Measurements from ENCODE around the gene AQP11. TPM values are rescaled to one million over a fixed set of nuclear protein-coding genes. Genes with fewer than 3 reads are reported as not detected.
A peak's percentile ranks its signal among the peaks of the same experiment; 100 is the strongest.

Gene AQP11
- polyA plus RNA-seq, 1 of the 3 experiments (the other 2 are of a cell fraction): 1.8 TPM

GRCh38 chr11:77604281-77604680, 14.5 kb downstream of the AQP11 start:
- no peak overlapping the region for H2AFZ ChIP-seq (ENCODE audit: low read depth)
- TF ChIP-seq CHD2 (IDR thresholded peaks at IDR 0.05; ENCODE audit: low read length, partially characterized antibody) (no peak), RFX5 (IDR thresholded peaks at IDR 0.05; ENCODE audit: low read length) (no peak), USF1 (IDR thresholded peaks at IDR 0.05; ENCODE audit: borderline replicate concordance, low read depth) (no peak)
- 100% methylated on average over 2 of the region's 2 CpGs for WGBS (ENCODE audit: low lambda C conversion rate)
- no peak overlapping the region for H3K4me3 ChIP-seq (ENCODE audit: low read depth in 2 of 2, low read length in 1 of 2)
- H3K9me2 ChIP-seq: no peaks in the 10 kb centered on the region
- POLR2A ChIA-PET: no interaction called here
- no peaks in the 10 kb centered on the region for H3K9me3 ChIP-seq
- no peaks in the 10 kb centered on the region for H4K20me1 ChIP-seq (ENCODE audit: insufficient read depth)
- H3F3A ChIP-seq (replicated peaks; ENCODE audit: insufficient read depth): peaks cover 33% of the 10 kb centered on the region
- peak overlapping the region in 1 of 2 experiments; percentile 85; a peak in 1 of 4 replicates for H3K27ac ChIP-seq (ENCODE audit: low read depth in 2 of 2, low read length in 1 of 2)
- H3K27me3 ChIP-seq (ENCODE audit: insufficient read depth): no peaks in the 10 kb centered on the region
- no peak overlapping the region for H3K9ac ChIP-seq
- no peaks in the 10 kb centered on the region for H3K79me2 ChIP-seq (ENCODE audit: insufficient read depth)
- no peak for DNase-seq
- no peak overlapping the region for H3K4me2 ChIP-seq
- H3K36me3 ChIP-seq (replicated peaks in 1 of 2; ENCODE audit: control insufficient read depth in 1 of 2, insufficient read depth in 2 of 2, low read length in 1 of 2): peaks cover 21 to 37% of the 10 kb centered on the region in 2 experiments
- H3K4me1 ChIP-seq (ENCODE audit: control insufficient read depth in 1 of 2, insufficient read depth in 2 of 2, low read depth in 1 of 2, low read length in 1 of 2): peaks cover 0 to 27% of the 10 kb centered on the region in 2 experiments; a peak in 2 of 4 replicates
- CTCF ChIA-PET: interaction anchor here (0.6 to 1.4 kb wide), 3 partner anchors 10 to 29 kb away, joined by 3 to 4 read pairs (median 3); no protein-coding TSS in a partner anchor

- TF ChIP-seq JUND (IDR thresholded peaks at IDR 0.05) (no peak), EP300 (IDR thresholded peaks at IDR 0.05; ENCODE audit: borderline replicate concordance in 1 of 2, low read depth in 1 of 2, low read length in 1 of 2) (no peak), GATA2 (CRISPR knock-in tag; IDR thresholded peaks at IDR 0.05) (peak; percentile 75), CHD2 (IDR thresholded peaks at IDR 0.05; ENCODE audit: low read length, partially characterized antibody) (peak; percentile 57), GABPA (IDR thresholded peaks at IDR 0.05; ENCODE audit: low read depth) (no peak), TCF12 (IDR thresholded peaks at IDR 0.05) (0 out of 2 replicates have a peak, but pooled peaks have one; percentile 17), RCOR1 (IDR thresholded peaks at IDR 0.05; ENCODE audit: low read length) (peak; percentile 57; the same call in 1 of the 2 replicates), ZBTB33 (IDR thresholded peaks at IDR 0.05; ENCODE audit: borderline replicate concordance, low read depth) (no peak)
- POLR2A ChIA-PET: interaction anchor here (0.6 to 1.2 kb wide), 2 partner anchors 19 to 32 kb away, joined by 5 read pairs; partner anchors contain the start of gene AQP11
- CTCF ChIA-PET: interaction anchor here (0.8 kb wide), 2 partner anchors 14 to 138 kb away, joined by 3 read pairs; no protein-coding TSS in a partner anchor
- no peaks in the 10 kb centered on the region for H3K79me2 ChIP-seq (ENCODE audit: insufficient read depth)
- H3K9me3 ChIP-seq: no peaks in the 10 kb centered on the region
- DNase-seq: peak; percentile 61
- H3F3A ChIP-seq (replicated peaks; ENCODE audit: insufficient read depth): peaks cover 3% of the 10 kb centered on the region
- H3K4me2 ChIP-seq: no peak overlapping the region
- H3K9me2 ChIP-seq: no peaks in the 10 kb centered on the region
- no peaks in the 10 kb centered on the region; a peak in 1 of 4 replicates for H3K4me1 ChIP-seq (ENCODE audit: control insufficient read depth in 1 of 2, insufficient read depth in 2 of 2, low read depth in 1 of 2, low read length in 1 of 2)
- no peaks in the 10 kb centered on the region for H3K27me3 ChIP-seq (ENCODE audit: insufficient read depth)
- no peak overlapping the region for H3K9ac ChIP-seq
- no peaks in the 10 kb centered on the region for H4K20me1 ChIP-seq (ENCODE audit: insufficient read depth)
- H3K27ac ChIP-seq (ENCODE audit: low read depth in 2 of 2, low read length in 1 of 2): peak overlapping the region in 1 of 2 experiments; percentile 65; a peak in 2 of 4 replicates
- H3K4me3 ChIP-seq (ENCODE audit: low read depth in 2 of 2, low read length in 1 of 2): no peak overlapping the region
- 35% methylated on average over 1 of the region's 1 CpG for WGBS (ENCODE audit: low lambda C conversion rate)
- no peak overlapping the region for H2AFZ ChIP-seq (ENCODE audit: low read depth)
- H3K36me3 ChIP-seq (replicated peaks in 1 of 2; ENCODE audit: control insufficient read depth in 1 of 2, insufficient read depth in 2 of 2, low read length in 1 of 2): peaks cover 52 to 60% of the 10 kb centered on the region in 2 experiments
These were observed 19.5 kb downstream of the AQP11 start for GRCh38 chr11:77609234-77609633.
